Psoas muscle (tissue), 8 donors: ENCODE data around the gene WDR35. TPM values are rescaled to one million over a fixed set of nuclear protein-coding genes. Genes with fewer than 3 reads are reported as not detected.
"Not testable (repeated sequence)": the region's sequence is repeated elsewhere in the genome, so short reads cannot be mapped to it uniquely, and the experiment has no call there.

Experiments used
- ATAC-seq, 4 donors: fragments of 200-7000 bp; cut with Tn5 transposase; one replicate each; pipeline ENCODE4 v1.9.1; 2020; ENCODE audit warnings: moderate library complexity in 3 of 4, mild to moderate bottlenecking in 2 of 4
- DNase-seq, 2 donors: peaks; one replicate each; pipeline ENCODE4 v3.0.0-alpha.2; 2020
- H3K27ac ChIP-seq: fragments of 200-600 bp; one replicate; pipeline ENCODE4 v1.8.0; 2022
- H3K27me3 ChIP-seq, 3 donors: fragments of 200-600 bp in 1 of 3; one replicate each; pipeline versions ENCODE4 v1.6.1 to v1.8.0; 2013 to 2022; ENCODE audit warnings: low read length in 2 of 3, mild to moderate bottlenecking in 2 of 3, moderate library complexity in 1 of 3; ENCODE audit not compliant: insufficient read depth in 3 of 3
- H3K36me3 ChIP-seq, 2 donors: fragments of 200-600 bp in 1 of 2; one replicate each; pipeline versions ENCODE4 v1.6.1 to v1.8.0; 2013 to 2022; ENCODE audit warnings: low read depth in 1 of 2, mild to moderate bottlenecking in 1 of 2, moderate library complexity in 1 of 2; ENCODE audit not compliant: insufficient read depth in 1 of 2
- H3K4me1 ChIP-seq: fragments of 200-600 bp; one replicate; pipeline ENCODE4 v1.8.0; 2022
- H3K4me3 ChIP-seq: fragments of 200-600 bp; one replicate; pipeline ENCODE4 v1.8.0; 2022; ENCODE audit warnings: mild to moderate bottlenecking
- H3K9me3 ChIP-seq: fragments of 200-600 bp; one replicate; pipeline ENCODE4 v1.8.0; 2022
- WGBS, 3 donors: extraction: QIAGEN DNeasy Blood & Tissue Kit; methylation state at CpG; one replicate each; pipeline versions ENCODE4 v1.1.6 to v1.1.7; 2013; 5-methylcytosine and 5-hydroxymethylcytosine counted together
- intact Hi-C, 2 donors: fragments of 100-400 bp; cut with DNase I; formaldehyde crosslinking; loops; one replicate each; pipeline versions ENCODE4 v1.11.0 to v1.14.2; 2022
- polyA plus RNA-seq, 3 donors: library from polyadenylated mRNA; stranded (reverse); fragments of 200-250 nt; gene quantifications; one replicate each; pipeline ENCODE4 v1.2.3, GENCODE V29; 2013
- total RNA-seq, 4 donors: library from RNA; stranded (reverse); fragmentation: NEBNext Ultra II Directional in 2 of 4; extraction: Animal tissue kit (Norgen Biotek cat#: 25700) in 2 of 4; gene quantifications; one replicate each; pipeline versions ENCODE4 v1.2.1 to v1.2.4, GENCODE V29; 2021 to 2023
- TF ChIP-seq, protein P1 (sequence below): fragments of 200-600 bp; IDR thresholded peaks from one replicate; pipeline ENCODE4 v1.8.0; 2022; ENCODE audit warnings: antibody characterized with exemption
- donor health status: healthy with polysubstance abuse.
- donor health status: DM: no; HTN: no; CAD: no; lungs with moderate emphysema.
- donor health status: Bipolar disorder and iron deficiency.
- donor health status: healthy.
- donor health status: DM: yes; HTN: yes; CAD: no.
- donor health status: DM: no; HTN: no; CAD: no.
- donor health status: DM: no; HTN: no; CAD: no.
- donor health status: DM: yes; HTN: yes; CAD: no.

WDR35 gene
- total and polyA plus RNA-seq, 7 donors, result 1.7 to 6.1 (median 3.4) TPM

- H3K36me3 ChIP-seq, result no peaks in the 10 kb centered on the region
- no peak overlapping the region for H3K27ac ChIP-seq
- TF ChIP-seq, protein P1, sequence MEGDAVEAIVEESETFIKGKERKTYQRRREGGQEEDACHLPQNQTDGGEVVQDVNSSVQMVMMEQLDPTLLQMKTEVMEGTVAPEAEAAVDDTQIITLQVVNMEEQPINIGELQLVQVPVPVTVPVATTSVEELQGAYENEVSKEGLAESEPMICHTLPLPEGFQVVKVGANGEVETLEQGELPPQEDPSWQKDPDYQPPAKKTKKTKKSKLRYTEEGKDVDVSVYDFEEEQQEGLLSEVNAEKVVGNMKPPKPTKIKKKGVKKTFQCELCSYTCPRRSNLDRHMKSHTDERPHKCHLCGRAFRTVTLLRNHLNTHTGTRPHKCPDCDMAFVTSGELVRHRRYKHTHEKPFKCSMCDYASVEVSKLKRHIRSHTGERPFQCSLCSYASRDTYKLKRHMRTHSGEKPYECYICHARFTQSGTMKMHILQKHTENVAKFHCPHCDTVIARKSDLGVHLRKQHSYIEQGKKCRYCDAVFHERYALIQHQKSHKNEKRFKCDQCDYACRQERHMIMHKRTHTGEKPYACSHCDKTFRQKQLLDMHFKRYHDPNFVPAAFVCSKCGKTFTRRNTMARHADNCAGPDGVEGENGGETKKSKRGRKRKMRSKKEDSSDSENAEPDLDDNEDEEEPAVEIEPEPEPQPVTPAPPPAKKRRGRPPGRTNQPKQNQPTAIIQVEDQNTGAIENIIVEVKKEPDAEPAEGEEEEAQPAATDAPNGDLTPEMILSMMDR, result no peak
- intact Hi-C loops, result no loop called here
- H3K4me1 ChIP-seq, result peaks cover 38% of the 10 kb centered on the region
- no peak for DNase-seq
- no peak for ATAC-seq
- no peaks in the 10 kb centered on the region for H3K9me3 ChIP-seq
- no peaks in the 10 kb centered on the region for H3K27me3 ChIP-seq
- WGBS, 3 donors, result 73 to 83% (median 74%) methylated on average over 3 of the region's 3 CpGs
- no peak overlapping the region for H3K4me3 ChIP-seq
Observed at GRCh38 chr2:19895535-19895934, 94.4 kb downstream of the WDR35 start.

DNA sequence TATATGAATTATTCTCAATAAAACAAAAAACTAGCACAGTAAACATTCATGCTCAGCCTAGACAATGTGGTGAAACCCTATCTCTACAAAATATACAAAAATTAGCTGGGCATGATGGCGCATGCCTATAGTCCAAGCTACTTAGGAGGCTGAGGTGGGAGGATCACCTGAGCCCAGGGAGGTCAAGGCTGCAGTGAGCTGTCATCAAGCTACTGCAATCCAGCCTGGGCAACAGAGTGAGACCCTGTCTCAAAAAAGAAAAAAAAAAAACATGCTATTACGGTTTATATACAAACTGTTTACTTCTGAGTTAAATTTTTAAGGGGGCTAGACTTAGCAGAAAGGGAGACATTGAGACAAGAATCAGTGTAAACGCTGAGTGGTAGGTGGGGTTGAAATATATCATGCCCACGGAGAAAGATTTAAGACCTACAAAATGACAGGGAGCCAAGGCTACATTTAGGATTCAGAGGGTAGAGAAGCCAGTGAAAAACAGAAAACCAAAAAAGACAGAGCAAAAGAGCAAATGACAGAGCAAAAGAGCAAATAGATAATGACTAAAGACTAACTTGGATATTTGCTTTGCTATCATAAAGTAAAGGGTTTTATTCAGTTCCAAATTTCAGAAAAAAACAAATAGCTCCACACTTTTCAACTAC lies 95.6 kb downstream of the WDR35 start:
- peaks cover 30% of the 10 kb centered on the region for H3K4me1 ChIP-seq
- TF ChIP-seq, protein P1, result no peak
- no peaks in the 10 kb centered on the region for H3K27me3 ChIP-seq
- H3K36me3 ChIP-seq, result no peaks in the 10 kb centered on the region
- 82 to 90% (median 86%) methylated on average over 4 of the region's 4 CpGs for WGBS, 3 donors
- no peak overlapping the region for H3K27ac ChIP-seq
- ATAC-seq, result no peak
- no peak for DNase-seq
- H3K9me3 ChIP-seq, result no peaks in the 10 kb centered on the region
- intact Hi-C loops, result no loop called here
- no peak overlapping the region for H3K4me3 ChIP-seq

DNA sequence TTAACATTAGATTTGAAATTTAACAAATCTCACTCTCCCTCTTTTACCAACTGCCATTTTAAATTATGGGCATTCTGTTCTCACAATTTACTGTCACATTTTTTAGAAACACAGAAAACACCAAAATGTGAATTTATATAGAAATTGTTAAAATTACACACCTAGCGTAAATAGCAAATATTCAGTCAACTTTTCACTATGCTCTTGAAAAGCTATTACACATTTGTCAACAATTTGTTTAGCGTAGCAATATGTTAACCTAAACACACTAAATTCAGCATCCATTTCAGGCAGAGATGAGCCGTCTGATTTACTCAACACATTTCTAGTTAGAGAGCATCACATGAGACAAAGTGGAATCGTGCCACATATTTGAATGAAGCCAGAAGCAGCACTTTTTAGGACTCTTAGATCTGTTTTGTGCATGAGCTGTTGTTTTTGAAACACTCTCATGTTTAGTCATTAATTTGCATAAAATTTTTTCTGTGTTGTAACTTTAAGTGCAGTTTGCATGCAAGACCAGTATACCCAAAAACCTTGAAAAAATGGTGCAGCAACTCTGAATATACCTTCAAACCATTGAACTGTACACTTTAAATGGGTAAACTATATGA lies 96.3 kb downstream of the WDR35 start:
- H3K9me3 ChIP-seq, result no peaks in the 10 kb centered on the region
- no peak overlapping the region for H3K4me3 ChIP-seq
- intact Hi-C loops, result no loop called here
- H3K36me3 ChIP-seq, result no peaks in the 10 kb centered on the region
- TF ChIP-seq, protein P1, result no peak
- no peak overlapping the region for H3K27ac ChIP-seq
- 81 to 92% (median 83%) methylated on average over 4 of the region's 4 CpGs for WGBS, 3 donors
- H3K27me3 ChIP-seq, result no peaks in the 10 kb centered on the region
- DNase-seq (no peak), ATAC-seq (no peak)
- peaks cover 24% of the 10 kb centered on the region for H3K4me1 ChIP-seq

GRCh38 chr2:19891971-19892370 lies 97.9 kb downstream of the WDR35 start:
- H3K9me3 ChIP-seq, H3K27me3 ChIP-seq, H3K36me3 ChIP-seq, H3K27ac ChIP-seq, DNase-seq, H3K4me3 ChIP-seq, H3K4me1 ChIP-seq, ATAC-seq, intact Hi-C loops: not testable (repeated sequence)
- WGBS, 3 donors, result 45 to 47% (median 46%) methylated on average over 4 of the region's 4 CpGs

GRCh38 chr2:19890104-19890503 lies 99.8 kb downstream of the WDR35 start:
- intact Hi-C loops, result no loop called here
- ATAC-seq, result no peak

More at GRCh38 chr2:19890104-19890503, 99.8 kb downstream of the WDR35 start:
- H3K36me3 ChIP-seq, result no peaks in the 10 kb centered on the region
- no peak overlapping the region for H3K27ac ChIP-seq
- no peaks in the 10 kb centered on the region for H3K27me3 ChIP-seq
- no peaks in the 10 kb centered on the region for H3K9me3 ChIP-seq
- TF ChIP-seq, protein P1, result no peak
- 80 to 87% (median 82%) methylated on average over 3 of the region's 3 CpGs for whole genome bisulfite sequencing, 3 donors
- DNase-seq, result no peak
- no peaks in the 10 kb centered on the region for H3K4me1 ChIP-seq
- H3K4me3 ChIP-seq, result no peak overlapping the region
